GM23338 (cell line): ENCODE results near the gene TTYH3. TPM values are rescaled to one million over a fixed set of nuclear protein-coding genes. Genes with fewer than 3 reads are reported as not detected.
A peak's percentile ranks its signal among the peaks of the same experiment; 100 is the strongest.

Source experiments
- ATAC-seq: fragments of 200-7000 bp; cut with Tn5 transposase; 3 replicates; pipeline ENCODE4 v1.9.1; 2020
- DNase-seq: peaks from one replicate; pipeline ENCODE4 v3.0.0-alpha.2; 2015; ENCODE audit warnings: low spot score
- H2AFZ ChIP-seq: fragments of 200-600 bp; sonication (generic); 2 replicates; pipeline ENCODE4 v1.8.0; 2016; ENCODE audit warnings: antibody characterized with exemption, mild to moderate bottlenecking, moderate library complexity
- H3F3A ChIP-seq: fragments of 200-600 bp; sonication (generic); replicated peaks from 2 replicates; pipeline ENCODE4 v1.8.0; 2017; ENCODE audit warnings: antibody characterized with exemption, mixed run types, low read depth
- H3K27ac ChIP-seq: fragments of 200-600 bp; sonication (generic); 2 replicates; pipeline ENCODE4 v1.6.1; 2016; ENCODE audit warnings: low read depth
- H3K27me3 ChIP-seq: fragments of 200-600 bp; sonication (generic); 2 replicates; pipeline ENCODE4 v1.8.0; 2016; ENCODE audit warnings: mild to moderate bottlenecking, mixed run types, moderate library complexity; ENCODE audit not compliant: insufficient read depth
- H3K36me3 ChIP-seq: fragments of 200-600 bp; sonication (generic); 2 replicates; pipeline ENCODE4 v1.8.0; 2016; ENCODE audit warnings: mild to moderate bottlenecking; ENCODE audit not compliant: insufficient read depth
- H3K4me1 ChIP-seq: fragments of 200-600 bp; sonication (generic); 2 replicates; pipeline ENCODE4 v1.8.0; 2016; ENCODE audit warnings: mild to moderate bottlenecking, moderate library complexity; ENCODE audit not compliant: insufficient read depth
- H3K4me2 ChIP-seq: fragments of 200-600 bp; sonication (generic); 2 replicates; pipeline ENCODE4 v1.7.1; 2017; ENCODE audit warnings: mixed run types
- H3K4me3 ChIP-seq: fragments of 200-600 bp; sonication (generic); 2 replicates; pipeline ENCODE4 v1.6.1; 2016; ENCODE audit warnings: mixed run types
- H3K79me2 ChIP-seq: fragments of 200-600 bp; sonication (generic); replicated peaks from 2 replicates; pipeline ENCODE4 v1.8.0; 2017; ENCODE audit warnings: mild to moderate bottlenecking; ENCODE audit not compliant: insufficient read depth
- H3K9me2 ChIP-seq: fragments of 200-600 bp; sonication (generic); 2 replicates; pipeline ENCODE4 v1.8.0; 2017; ENCODE audit not compliant: insufficient read depth
- H4K20me1 ChIP-seq: fragments of 200-600 bp; sonication (generic); replicated peaks from 2 replicates; pipeline ENCODE4 v1.8.0; 2017; ENCODE audit warnings: mild to moderate bottlenecking; ENCODE audit not compliant: insufficient read depth
- H3K27ac Mint-ChIP-seq: 2 replicates; pipeline ENCODE4 v1.8.0; 2020; ENCODE audit warnings: inconsistent platforms, mild to moderate bottlenecking, moderate library complexity, mixed read lengths
- H3K27me3 Mint-ChIP-seq: 3 replicates; pipeline ENCODE4 v1.8.0; 2022; ENCODE audit warnings: low read depth, mild to moderate bottlenecking, moderate library complexity, mixed read lengths, inconsistent platforms; ENCODE audit not compliant: insufficient read depth, poor library complexity
- H3K36me3 Mint-ChIP-seq: 3 replicates; pipeline ENCODE4 v1.8.0; 2021; ENCODE audit warnings: low read depth, mild to moderate bottlenecking, inconsistent platforms, moderate library complexity, mixed read lengths
- H3K4me1 Mint-ChIP-seq: 3 replicates; pipeline ENCODE4 v1.8.0; 2020; ENCODE audit warnings: mild to moderate bottlenecking, inconsistent platforms, mixed read lengths
- H3K4me3 Mint-ChIP-seq: 3 replicates; pipeline ENCODE4 v1.8.0; 2021; ENCODE audit warnings: moderate library complexity, mild to moderate bottlenecking, inconsistent platforms, mixed read lengths
- H3K9me3 Mint-ChIP-seq: 3 replicates; pipeline ENCODE4 v1.8.0; 2020; ENCODE audit warnings: moderate library complexity, mild to moderate bottlenecking, inconsistent platforms, mixed read lengths
- CREB1 ChIP-seq: fragments of 250-450 bp; sonication (Bioruptor Pico); IDR thresholded peaks from 2 replicates; pipeline ENCODE4 v1.5.0; 2020; ENCODE audit warnings: low read depth, mild to moderate bottlenecking, moderate library complexity
- CTCF ChIP-seq, 2 experiments: fragments of 200-600 bp in 1 of 2; sonication (generic) in 1 of 2; conservative IDR thresholded peaks; 2 replicates each; pipeline versions ENCODE4 v1.5.1 to v1.6.1; 2016 to 2017; ENCODE audit warnings: antibody characterized with exemption in 2 of 2, low read depth in 2 of 2, mild to moderate bottlenecking in 2 of 2, moderate library complexity in 1 of 2
- ETS1 ChIP-seq: IDR thresholded peaks from 2 replicates; pipeline ENCODE4 v1.6.1; 2016; ENCODE audit warnings: antibody characterized with exemption
- EZH2 ChIP-seq: fragments of 200-600 bp; sonication (generic); IDR thresholded peaks from one replicate; pipeline ENCODE4 v1.8.0; 2017; ENCODE audit warnings: antibody characterized with exemption, mild to moderate bottlenecking, low read depth; ENCODE audit not compliant: unreplicated experiment
- EZH2phosphoT487 ChIP-seq: fragments of 200-600 bp; sonication (generic); IDR thresholded peaks from one replicate; pipeline ENCODE4 v1.8.1; 2018; ENCODE audit warnings: antibody characterized with exemption; ENCODE audit not compliant: unreplicated experiment
- JUNB ChIP-seq: IDR thresholded peaks from one replicate; pipeline ENCODE4 v1.6.1; 2016; ENCODE audit warnings: antibody characterized with exemption; ENCODE audit not compliant: unreplicated experiment
- NANOG ChIP-seq: IDR thresholded peaks from 2 replicates; pipeline ENCODE4 v1.6.1; 2016; ENCODE audit warnings: antibody characterized with exemption, borderline replicate concordance
- POLR2AphosphoS5 ChIP-seq: IDR thresholded peaks from 2 replicates; pipeline ENCODE4 v1.6.1; 2016; ENCODE audit warnings: antibody characterized with exemption, low read depth
- REST ChIP-seq: IDR thresholded peaks from one replicate; pipeline ENCODE4 v1.6.1; 2018; ENCODE audit warnings: antibody characterized with exemption; ENCODE audit not compliant: unreplicated experiment
- STAT1 ChIP-seq: IDR thresholded peaks from one replicate; pipeline ENCODE4 v1.6.1; 2016; ENCODE audit warnings: antibody characterized with exemption; ENCODE audit not compliant: unreplicated experiment
- ZNF114 ChIP-seq: fragments of 250-450 bp; sonication (Bioruptor Pico); IDR thresholded peaks from 2 replicates; pipeline ENCODE4 v1.5.0; 2020; ENCODE audit warnings: mild to moderate bottlenecking, moderate library complexity
- ZNF331 ChIP-seq: fragments of 250-450 bp; sonication (Bioruptor Pico); IDR thresholded peaks from 2 replicates; pipeline ENCODE4 v1.5.0; 2020; ENCODE audit warnings: low read depth, mild to moderate bottlenecking, moderate library complexity
- ZNF462 ChIP-seq: fragments of 250-450 bp; sonication (Bioruptor Pico); IDR thresholded peaks from 2 replicates; pipeline ENCODE4 v1.5.0; 2020; ENCODE audit warnings: mild to moderate bottlenecking, moderate library complexity
- polyA plus RNA-seq: library from polyadenylated mRNA; unstranded; fragments of >200 nt; fragmentation: Nextera tagmentation; extraction: Ambion mirVana; gene quantifications from 2 replicates; pipeline ENCODE4 v1.2.1, GENCODE V29; 2016
- total RNA-seq: library from RNA; depleted of rRNA; stranded (reverse); fragments of >200 nt; shearing (Covaris generic); gene quantifications from 2 replicates; pipeline ENCODE4 v1.2.3, GENCODE V29; 2014

Gene TTYH3
- total and polyA plus RNA-seq, 2 experiments from 2014 or later: 59.6 to 126 TPM

- no peaks in the 10 kb centered on the region for H3F3A ChIP-seq
- no peaks in the 10 kb centered on the region for H3K27me3 ChIP-seq
- Mint-ChIP-seq H3K4me1 (peaks cover 11% of the 10 kb centered on the region), H3K27me3 (peaks cover 13% of the 10 kb centered on the region), H3K9me3 (0 out of 3 replicates have a peak, but pooled peaks cover 2% of the 10 kb centered on the region), H3K36me3 (no peaks in the 10 kb centered on the region), H3K4me3 (no peak overlapping the region), H3K27ac (no peak overlapping the region)
- no peak for TF ChIP-seq JUNB
- no peak for TF ChIP-seq ETS1
- TF ChIP-seq CTCF (conservative IDR thresholded peaks at IDR 0.05; ENCODE audit: low read depth in 2 of 2): no peak
- no peak for TF ChIP-seq CREB1 (CRISPR knock-in tag)
- TF ChIP-seq REST: no peak
- no peak for TF ChIP-seq ZNF114 (CRISPR knock-in tag)
- no peak for TF ChIP-seq EZH2phosphoT487
- no peak for TF ChIP-seq EZH2
- no peak for TF ChIP-seq NANOG
- no peak for TF ChIP-seq ZNF331 (CRISPR knock-in tag)
- TF ChIP-seq POLR2AphosphoS5: no peak
- TF ChIP-seq ZNF462: no peak
- no peak for TF ChIP-seq STAT1
- H3K4me3 ChIP-seq: no peak overlapping the region
- no peaks in the 10 kb centered on the region for H3K36me3 ChIP-seq
- DNase-seq (no peak), ATAC-seq (peak; percentile 14; the same call in 2 of the 3 replicates)
- H3K27ac ChIP-seq: no peak overlapping the region
- no peaks in the 10 kb centered on the region for H3K79me2 ChIP-seq
- no peaks in the 10 kb centered on the region for H3K9me2 ChIP-seq
- H3K4me2 ChIP-seq: no peak overlapping the region
- no peaks in the 10 kb centered on the region for H3K4me1 ChIP-seq
- H4K20me1 ChIP-seq: no peaks in the 10 kb centered on the region; the same call in 1 of the 2 replicates
- H2AFZ ChIP-seq: no peak overlapping the region
Measured at GRCh38 chr7:2702594-2702957, 70.8 kb downstream of the TTYH3 start.
